Fibroblast of skin of right biceps (primary cell): Measurements from ENCODE around the gene HPCAL1.

Experiments
- DNase-seq: peaks from one replicate; pipeline ENCODE4 v3.0.0-alpha.2; 2013

The HPCAL1 gene

GRCh38 chr2:10338270-10339188, 35.8 kb downstream of the HPCAL1 start:
- DNase-seq = no peak

- no peak for DNase-seq
Observed at GRCh38 chr2:10339647-10340592, 37.2 kb downstream of the HPCAL1 start.

- no peak for DNase-seq
Observed at GRCh38 chr2:10340593-10340975, 37.9 kb downstream of the HPCAL1 start.

GRCh38 chr2:10341193-10341592, 38.5 kb downstream of the HPCAL1 start:
- no peak for DNase-seq

GRCh38 chr2:10342245-10342951, 39.7 kb downstream of the HPCAL1 start:
- DNase-seq = no peak

GRCh38 chr2:10343191-10343590, 40.5 kb downstream of the HPCAL1 start:
- DNase-seq = no peak

- DNase-seq = no peak
Observed at GRCh38 chr2:10343658-10344057, 41.0 kb downstream of the HPCAL1 start.

GRCh38 chr2:10344105-10345066, 41.7 kb downstream of the HPCAL1 start:
- peak; percentile 11 for DNase-seq

- no peak for DNase-seq
Observed at GRCh38 chr2:10345126-10345525, 42.4 kb downstream of the HPCAL1 start.

GRCh38 chr2:10345813-10346212, 43.1 kb downstream of the HPCAL1 start:
- no peak for DNase-seq

GRCh38 chr2:10346929-10347561, 44.3 kb downstream of the HPCAL1 start:
- peak; percentile 17 for DNase-seq

GRCh38 chr2:10347562-10347948, 44.9 kb downstream of the HPCAL1 start:
- DNase-seq = no peak

- DNase-seq = no peak
Observed at GRCh38 chr2:10348891-10349290, 46.2 kb downstream of the HPCAL1 start.

- no peak for DNase-seq
Observed at GRCh38 chr2:10350761-10351160, 48.1 kb downstream of the HPCAL1 start.

- DNase-seq = no peak
Observed at GRCh38 chr2:10352361-10352760, 49.7 kb downstream of the HPCAL1 start.

- no peak for DNase-seq
Observed at GRCh38 chr2:10352972-10353371, 50.3 kb downstream of the HPCAL1 start.

- no peak for DNase-seq
Observed at GRCh38 chr2:10353931-10354330, 51.2 kb downstream of the HPCAL1 start.

- DNase-seq = no peak
Observed at GRCh38 chr2:10354399-10354798, 51.7 kb downstream of the HPCAL1 start.

- DNase-seq = no peak
Observed at GRCh38 chr2:10355471-10356438, 53.1 kb downstream of the HPCAL1 start.

GRCh38 chr2:10356439-10356811, 53.7 kb downstream of the HPCAL1 start:
- DNase-seq = no peak
